Prostate gland (tissue), 2 donors: ENCODE data around the gene SAP30. TPM values are rescaled to one million over a fixed set of nuclear protein-coding genes. Genes with fewer than 3 reads are reported as not detected.

Experiments
- DNase-seq: peaks from one replicate; pipeline ENCODE4 v3.0.0-alpha.2; 2019; ENCODE audit warnings: low spot score
- H3K27ac ChIP-seq, 2 donors: fragments of 200-600 bp; sonication (generic); 2 replicates each; pipeline ENCODE4 v1.5.1; 2017 to 2019
- H3K27me3 ChIP-seq: fragments of 200-600 bp; sonication (generic); replicated peaks from 2 replicates; pipeline ENCODE4 v1.5.1; 2019; ENCODE audit not compliant: insufficient read depth
- H3K36me3 ChIP-seq, 2 donors: fragments of 200-600 bp; sonication (generic); 1 replicate in 1 of 2; 2 replicates in 1 of 2; pipeline versions ENCODE4 v1.5.1 to v1.8.1; 2017 to 2019
- H3K4me1 ChIP-seq: fragments of 200-600 bp; sonication (generic); replicated peaks from 2 replicates; pipeline ENCODE4 v1.5.1; 2019
- H3K4me3 ChIP-seq, 2 donors: fragments of 200-600 bp; sonication (generic); 2 replicates each; pipeline ENCODE4 v1.5.1; 2017 to 2019
- H3K9me3 ChIP-seq: fragments of 200-600 bp; sonication (generic); 2 replicates; pipeline ENCODE4 v1.5.1; 2017
- POLR2A ChIP-seq: fragments of 450-650 bp; IDR thresholded peaks from one replicate; pipeline ENCODE4 v1.6.1; 2016; ENCODE audit warnings: antibody characterized with exemption, mild to moderate bottlenecking
- POLR2AphosphoS5 ChIP-seq: sonication (generic); formaldehyde crosslinking; IDR thresholded peaks from one replicate; pipeline ENCODE4 v1.6.1; 2017; ENCODE audit warnings: antibody characterized with exemption
- WGBS: methylation state at CpG from one replicate; pipeline ENCODE4 v1.1.5; 2018; 5-methylcytosine and 5-hydroxymethylcytosine counted together
- intact Hi-C: fragments of 100-400 bp; cut with DNase I; formaldehyde crosslinking; loops from one replicate; pipeline ENCODE4 v1.14.2; 2022
- total RNA-seq, 2 donors: library from RNA; depleted of rRNA; stranded (reverse); fragments of >200 nt; gene quantifications; one replicate each; pipeline ENCODE4 v1.1.0, GENCODE V29; 2016
- TF ChIP-seq, protein P1 (sequence below), 4 experiments: fragments of 200-600 bp in 2 of 4; fragments of 450-650 bp in 2 of 4; sonication (generic) in 2 of 4; IDR thresholded peaks; 1 replicate in 3 of 4; 2 replicates in 1 of 4; pipeline ENCODE4 v1.5.1; 2016 to 2019; ENCODE audit warnings: antibody characterized with exemption in 4 of 4, mild to moderate bottlenecking in 2 of 4, moderate library complexity in 2 of 4

The SAP30 gene, protein sequence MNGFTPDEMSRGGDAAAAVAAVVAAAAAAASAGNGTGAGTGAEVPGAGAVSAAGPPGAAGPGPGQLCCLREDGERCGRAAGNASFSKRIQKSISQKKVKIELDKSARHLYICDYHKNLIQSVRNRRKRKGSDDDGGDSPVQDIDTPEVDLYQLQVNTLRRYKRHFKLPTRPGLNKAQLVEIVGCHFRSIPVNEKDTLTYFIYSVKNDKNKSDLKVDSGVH
- 10 to 100 TPM; 34.9 to 39.0 TPM for total RNA-seq

DNA sequence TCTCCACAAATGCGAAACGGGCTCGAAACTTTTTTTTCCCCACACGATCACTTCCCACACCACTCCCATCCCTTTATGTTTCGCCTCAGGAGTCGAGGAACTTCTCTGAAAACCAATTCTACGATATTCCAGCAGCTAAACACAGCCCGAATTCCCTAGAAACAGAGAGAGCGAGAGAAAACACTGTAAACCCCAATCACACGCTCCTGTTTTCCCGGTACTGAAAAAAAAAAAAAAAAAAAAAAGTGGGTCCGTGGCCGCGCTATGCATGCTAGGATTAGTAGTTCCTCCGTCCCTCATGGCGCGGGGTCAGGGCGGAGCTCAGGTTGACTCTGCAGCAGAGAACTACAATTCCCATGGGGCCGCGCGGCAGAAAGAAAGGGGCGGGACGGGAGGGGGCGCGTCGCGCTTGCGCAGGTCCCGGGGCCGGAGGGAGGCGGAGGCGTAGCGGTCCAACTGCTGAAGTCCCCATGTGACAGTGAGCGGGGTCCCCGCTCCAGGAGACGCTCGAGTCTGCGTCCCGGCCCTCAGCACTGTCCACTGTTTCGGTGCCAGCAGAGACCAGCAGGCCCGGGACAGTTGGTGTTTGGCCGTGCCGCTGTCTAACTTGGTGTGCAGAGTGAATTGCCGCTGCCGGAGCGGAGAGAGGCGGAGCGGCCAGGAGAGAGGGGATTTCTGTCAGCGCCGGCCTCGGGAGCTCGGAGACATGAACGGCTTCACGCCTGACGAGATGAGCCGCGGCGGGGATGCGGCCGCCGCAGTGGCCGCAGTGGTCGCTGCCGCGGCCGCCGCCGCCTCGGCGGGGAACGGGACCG, at the start of gene SAP30:
Gene SAP30, plus strand, starts transcription at position 478 of the 815 bp plus-strand sequence. Its CDS starts 229 bp downstream, at position 707.
- H3K27ac ChIP-seq: peak within 1 kb of the TSS; percentile 94 to 97
- peak within 1 kb of the TSS; percentile 81 to 92 for H3K4me3 ChIP-seq
- no peaks in the 10 kb centered on the region for H3K9me3 ChIP-seq
- no peaks in the 10 kb centered on the region for H3K27me3 ChIP-seq
- peak; percentile 98 for DNase-seq
- under 1% methylated on average over 58 of the region's 72 CpGs for WGBS
- H3K36me3 ChIP-seq: no peaks in the 10 kb centered on the region
- intact Hi-C loops: loop anchor here (1.0 kb wide), 1 partner anchor 36 kb away; the partner anchor contains the start of gene HMGB2
- no peaks in the 10 kb centered on the region for H3K4me1 ChIP-seq
- TF ChIP-seq, protein P1, sequence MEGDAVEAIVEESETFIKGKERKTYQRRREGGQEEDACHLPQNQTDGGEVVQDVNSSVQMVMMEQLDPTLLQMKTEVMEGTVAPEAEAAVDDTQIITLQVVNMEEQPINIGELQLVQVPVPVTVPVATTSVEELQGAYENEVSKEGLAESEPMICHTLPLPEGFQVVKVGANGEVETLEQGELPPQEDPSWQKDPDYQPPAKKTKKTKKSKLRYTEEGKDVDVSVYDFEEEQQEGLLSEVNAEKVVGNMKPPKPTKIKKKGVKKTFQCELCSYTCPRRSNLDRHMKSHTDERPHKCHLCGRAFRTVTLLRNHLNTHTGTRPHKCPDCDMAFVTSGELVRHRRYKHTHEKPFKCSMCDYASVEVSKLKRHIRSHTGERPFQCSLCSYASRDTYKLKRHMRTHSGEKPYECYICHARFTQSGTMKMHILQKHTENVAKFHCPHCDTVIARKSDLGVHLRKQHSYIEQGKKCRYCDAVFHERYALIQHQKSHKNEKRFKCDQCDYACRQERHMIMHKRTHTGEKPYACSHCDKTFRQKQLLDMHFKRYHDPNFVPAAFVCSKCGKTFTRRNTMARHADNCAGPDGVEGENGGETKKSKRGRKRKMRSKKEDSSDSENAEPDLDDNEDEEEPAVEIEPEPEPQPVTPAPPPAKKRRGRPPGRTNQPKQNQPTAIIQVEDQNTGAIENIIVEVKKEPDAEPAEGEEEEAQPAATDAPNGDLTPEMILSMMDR (IDR thresholded peaks at IDR 0.05): peak in 1 of 4 experiments; percentile 17
- TF ChIP-seq POLR2AphosphoS5 (peak; percentile 95), POLR2A (peak; percentile 99)

DNA sequence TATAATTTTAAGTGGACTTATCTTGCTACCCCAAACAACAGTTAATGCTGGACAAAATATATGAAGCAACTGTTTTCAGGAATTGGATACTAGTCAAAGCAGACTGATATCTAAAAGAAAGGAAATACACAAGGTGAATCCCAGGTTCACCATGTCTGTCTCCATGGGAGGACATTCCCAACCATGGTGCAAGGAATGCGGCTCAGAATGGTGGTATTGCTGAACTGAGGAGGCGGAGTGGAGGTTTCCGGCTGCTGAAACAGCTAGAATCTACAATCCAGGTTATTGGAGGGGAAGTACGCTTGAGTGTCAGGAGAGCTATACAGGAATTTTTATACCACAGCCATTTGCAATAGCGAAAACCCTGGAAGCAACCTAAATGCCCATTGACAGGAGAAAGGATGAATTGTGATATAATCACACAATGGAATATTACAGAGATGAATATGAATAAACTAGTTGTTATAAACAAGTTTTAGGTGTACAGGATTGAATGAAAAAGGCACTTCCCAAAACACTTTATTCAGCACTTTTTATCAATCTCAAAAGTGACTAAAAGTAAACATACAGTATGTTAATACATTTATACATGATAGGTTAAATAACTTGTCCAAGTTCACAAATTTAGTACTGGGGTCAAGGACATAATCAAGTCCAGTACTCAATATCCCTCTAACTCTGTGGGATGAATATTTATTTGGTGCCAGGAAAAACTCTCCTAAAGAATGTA, 45.6 kb upstream of the SAP30 start:
- Histone ChIP-seq H3K27ac (no peak overlapping the region), H3K4me1 (no peaks in the 10 kb centered on the region), H3K27me3 (no peaks in the 10 kb centered on the region), H3K4me3 (no peak overlapping the region), H3K36me3 (no peaks in the 10 kb centered on the region), H3K9me3 (no peaks in the 10 kb centered on the region)
- WGBS: 96% methylated on average over 5 of the region's 5 CpGs
- intact Hi-C loops: loop anchor here (10.0 kb wide), 1 partner anchor 170 kb away; no protein-coding TSS in a partner anchor
- no peak for DNase-seq
- TF ChIP-seq POLR2A (no peak), POLR2AphosphoS5 (no peak)
- TF ChIP-seq, protein P1 (IDR thresholded peaks at IDR 0.05): no peak

DNA sequence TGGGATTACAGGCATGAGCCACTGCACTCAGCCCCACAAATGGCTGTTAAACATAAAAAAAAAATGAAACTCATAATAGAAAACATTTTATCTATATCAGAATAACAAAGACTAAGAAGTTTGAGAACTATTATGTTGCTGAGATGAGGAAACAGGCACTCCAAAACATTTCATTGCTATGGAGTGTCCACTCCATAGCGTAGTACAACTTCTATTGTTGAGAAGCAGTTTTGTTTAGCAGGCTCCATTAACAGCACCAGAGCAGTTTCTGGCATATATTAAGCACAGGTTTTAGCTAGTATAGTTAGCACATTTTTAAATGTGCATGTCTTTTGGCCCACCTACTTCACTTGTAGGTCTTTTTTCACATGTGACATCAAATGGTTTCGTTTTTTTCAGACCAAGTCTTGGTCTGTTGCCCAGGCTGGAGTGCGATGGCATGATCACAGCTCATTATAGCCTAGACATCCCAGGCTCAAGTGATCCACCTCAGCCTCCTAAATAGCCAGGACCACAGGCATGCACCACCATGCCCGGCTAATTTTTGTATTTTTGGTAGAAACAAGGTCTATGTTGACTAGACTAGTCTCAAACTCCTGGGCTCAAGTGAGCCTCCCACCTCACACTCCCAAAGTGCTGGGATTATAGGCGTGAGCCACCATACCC, 42.4 kb upstream of the SAP30 start:
- H3K9me3 ChIP-seq: no peaks in the 10 kb centered on the region
- intact Hi-C loops: loop anchor here (10.0 kb wide), 1 partner anchor 166 kb away; no protein-coding TSS in a partner anchor

DNA sequence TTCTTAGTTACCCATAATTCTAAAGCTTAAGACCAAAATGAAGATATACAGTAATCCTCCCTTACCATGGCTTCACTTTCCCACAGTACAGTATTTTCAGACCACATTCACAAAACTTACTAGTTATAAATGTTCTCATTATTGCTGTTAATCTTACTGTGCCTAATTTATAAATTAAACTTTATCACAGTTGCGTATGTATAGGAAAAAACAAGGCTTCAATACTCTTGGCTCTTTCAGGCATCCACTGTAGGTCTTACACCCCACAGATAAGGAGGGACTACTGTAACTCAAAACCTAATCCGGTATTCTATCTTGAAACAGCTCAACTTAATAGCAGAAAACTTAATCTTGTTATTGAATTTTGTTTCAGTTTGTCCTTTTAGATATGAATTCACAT, 40.2 kb upstream of the SAP30 start:
- Histone ChIP-seq H3K36me3 (no peaks in the 10 kb centered on the region), H3K4me1 (no peaks in the 10 kb centered on the region), H3K4me3 (no peak overlapping the region), H3K27me3 (no peaks in the 10 kb centered on the region), H3K27ac (no peak overlapping the region), H3K9me3 (no peaks in the 10 kb centered on the region)
- WGBS: 95% methylated on average over 2 of the region's 2 CpGs
- intact Hi-C loops: no loop called here
- no peak for DNase-seq
- TF ChIP-seq POLR2AphosphoS5 (no peak), POLR2A (no peak)
- TF ChIP-seq, protein P1 (IDR thresholded peaks at IDR 0.05): no peak

More for the DNA sequence above, 42.4 kb upstream of the SAP30 start:
- WGBS: 87% methylated on average over 5 of the region's 5 CpGs
- H3K4me3 ChIP-seq: no peak overlapping the region
- H3K27me3 ChIP-seq: no peaks in the 10 kb centered on the region
- H3K27ac ChIP-seq: no peak overlapping the region
- no peaks in the 10 kb centered on the region for H3K36me3 ChIP-seq
- H3K4me1 ChIP-seq: no peaks in the 10 kb centered on the region
- no peak for DNase-seq
- TF ChIP-seq POLR2A (no peak), POLR2AphosphoS5 (no peak)
